ENCODE measurements around the gene DNAJC4.
A peak's percentile ranks its signal among the peaks of the same experiment; 100 is the strongest.

DNAJC4 gene

GRCh38 chr11:64253043-64253442, 22.7 kb downstream of the DNAJC4 start:
- H3K9ac ChIP-seq (ENCODE audit: low read length), result peak overlapping the region; percentile 43
- H3K9me3 ChIP-seq (ENCODE audit: control insufficient read depth, insufficient read depth, low read depth, low read length), result no peaks in the 10 kb centered on the region
- peaks cover 42% of the 10 kb centered on the region for H3K4me1 ChIP-seq (ENCODE audit: control insufficient read depth, insufficient read depth, low read length)
- peaks cover 33% of the 10 kb centered on the region for H3K36me3 ChIP-seq (ENCODE audit: control insufficient read depth, insufficient read depth, low read length)
- no peak overlapping the region; the same call in 1 of the 2 replicates for H3K27ac ChIP-seq (ENCODE audit: low read depth, low read length)
- H3K4me3 ChIP-seq (ENCODE audit: low read depth, low read length), result peak overlapping the region; percentile 37
- H3K27me3 ChIP-seq (ENCODE audit: control insufficient read depth, insufficient read depth, low read length), result no peaks in the 10 kb centered on the region

GRCh38 chr11:64253481-64253880, 23.1 kb downstream of the DNAJC4 start:
- Histone ChIP-seq H3K9me3 (ENCODE audit: control insufficient read depth, insufficient read depth, low read depth, low read length) (no peaks in the 10 kb centered on the region), H3K27me3 (ENCODE audit: control insufficient read depth, insufficient read depth, low read length) (no peaks in the 10 kb centered on the region), H3K9ac (ENCODE audit: low read length) (no peak overlapping the region), H3K4me3 (ENCODE audit: low read depth, low read length) (0 out of 2 replicates have a peak overlapping the region, but pooled peaks have one; percentile 37), H3K27ac (ENCODE audit: low read depth, low read length) (no peak overlapping the region), H3K36me3 (ENCODE audit: control insufficient read depth, insufficient read depth, low read length) (peaks cover 37% of the 10 kb centered on the region), H3K4me1 (ENCODE audit: control insufficient read depth, insufficient read depth, low read length) (peaks cover 38% of the 10 kb centered on the region)

DNA sequence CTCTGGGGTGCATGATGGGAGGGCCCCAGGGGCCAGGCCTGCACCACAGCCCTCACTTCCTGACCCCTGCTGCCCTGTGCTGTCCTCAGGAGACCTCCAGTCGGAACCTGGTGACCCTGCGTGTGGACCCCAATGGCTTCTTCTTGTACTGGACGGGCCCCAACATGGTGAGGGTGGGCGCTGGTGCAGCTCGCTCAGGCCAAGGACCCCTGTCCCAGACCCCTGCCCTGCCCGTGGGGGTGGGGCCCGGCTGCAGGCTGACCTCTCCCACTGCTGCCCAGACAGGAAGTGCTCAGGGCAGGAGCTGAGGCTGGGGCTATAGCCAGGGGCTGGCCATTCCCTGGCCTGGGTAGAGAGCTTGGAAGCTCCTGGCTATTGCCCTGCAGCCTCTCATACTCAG, 24.0 kb downstream of the DNAJC4 start:
- H3K4me1 ChIP-seq (ENCODE audit: control insufficient read depth, insufficient read depth, low read length), result peaks cover 30% of the 10 kb centered on the region
- no peak overlapping the region for H3K9ac ChIP-seq (ENCODE audit: low read length)
- no peaks in the 10 kb centered on the region for H3K27me3 ChIP-seq (ENCODE audit: control insufficient read depth, insufficient read depth, low read length)
- H3K4me3 ChIP-seq (ENCODE audit: low read depth, low read length), result no peak overlapping the region
- no peaks in the 10 kb centered on the region for H3K9me3 ChIP-seq (ENCODE audit: control insufficient read depth, insufficient read depth, low read depth, low read length)
- peaks cover 46% of the 10 kb centered on the region for H3K36me3 ChIP-seq (ENCODE audit: control insufficient read depth, insufficient read depth, low read length)
- no peak overlapping the region for H3K27ac ChIP-seq (ENCODE audit: low read depth, low read length)

- Histone ChIP-seq H3K36me3 (ENCODE audit: control insufficient read depth, insufficient read depth, low read length) (peaks cover 57% of the 10 kb centered on the region), H3K4me1 (ENCODE audit: control insufficient read depth, insufficient read depth, low read length) (peaks cover 19% of the 10 kb centered on the region)
Observed at GRCh38 chr11:64255135-64256128, 25.1 kb downstream of the DNAJC4 start.

DNA sequence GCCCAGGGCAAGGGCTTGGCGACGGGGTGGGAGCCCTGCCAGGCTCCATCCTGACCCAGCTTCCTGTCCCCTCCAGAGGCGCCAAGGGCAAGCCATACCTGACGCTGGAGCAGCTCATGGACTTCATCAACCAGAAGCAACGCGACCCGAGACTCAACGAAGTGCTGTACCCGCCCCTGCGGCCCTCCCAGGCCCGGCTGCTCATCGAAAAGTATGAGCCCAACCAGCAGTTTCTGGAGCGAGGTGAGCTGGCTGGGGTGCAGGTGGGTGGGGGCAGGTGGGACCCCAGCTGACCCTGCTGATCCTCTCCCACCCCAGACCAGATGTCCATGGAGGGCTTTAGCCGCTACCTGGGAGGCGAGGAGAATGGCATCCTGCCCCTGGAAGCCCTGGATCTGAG, 26.0 kb downstream of the DNAJC4 start:
- H3K9me3 ChIP-seq (ENCODE audit: control insufficient read depth, insufficient read depth, low read depth, low read length), result no peaks in the 10 kb centered on the region
- peaks cover 14% of the 10 kb centered on the region for H3K4me1 ChIP-seq (ENCODE audit: control insufficient read depth, insufficient read depth, low read length)
- peaks cover 61% of the 10 kb centered on the region for H3K36me3 ChIP-seq (ENCODE audit: control insufficient read depth, insufficient read depth, low read length)
- H3K4me3 ChIP-seq (ENCODE audit: low read depth, low read length), result no peak overlapping the region
- H3K27ac ChIP-seq (ENCODE audit: low read depth, low read length), result no peak overlapping the region
- peak overlapping the region; percentile 26 for H3K9ac ChIP-seq (ENCODE audit: low read length)
- no peaks in the 10 kb centered on the region for H3K27me3 ChIP-seq (ENCODE audit: control insufficient read depth, insufficient read depth, low read length)

More at GRCh38 chr11:64255135-64256128, 25.1 kb downstream of the DNAJC4 start:
- no peaks in the 10 kb centered on the region for H3K27me3 ChIP-seq (ENCODE audit: control insufficient read depth, insufficient read depth, low read length)
- H3K4me3 ChIP-seq (ENCODE audit: low read depth, low read length), result no peak overlapping the region
- H3K27ac ChIP-seq (ENCODE audit: low read depth, low read length), result no peak overlapping the region
- H3K9me3 ChIP-seq (ENCODE audit: control insufficient read depth, insufficient read depth, low read depth, low read length), result no peaks in the 10 kb centered on the region
- no peak overlapping the region for H3K9ac ChIP-seq (ENCODE audit: low read length)

DNA sequence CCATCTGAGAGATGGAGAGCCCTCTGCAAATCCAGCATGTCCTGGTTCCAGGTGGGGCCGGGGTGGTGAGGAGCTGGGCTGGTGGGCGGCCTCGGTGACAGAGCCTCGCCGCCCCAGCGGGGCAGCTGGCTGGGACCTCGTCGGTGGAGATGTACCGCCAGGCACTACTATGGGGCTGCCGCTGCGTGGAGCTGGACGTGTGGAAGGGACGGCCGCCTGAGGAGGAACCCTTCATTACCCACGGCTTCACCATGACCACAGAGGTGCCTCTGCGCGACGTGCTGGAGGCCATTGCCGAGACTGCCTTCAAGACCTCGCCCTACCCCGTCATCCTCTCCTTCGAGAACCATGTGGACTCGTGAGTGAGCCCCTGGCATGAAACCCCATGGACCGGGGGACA, 28.0 kb downstream of the DNAJC4 start:
- Histone ChIP-seq H3K27me3 (ENCODE audit: control insufficient read depth, insufficient read depth, low read length) (no peaks in the 10 kb centered on the region), H3K9me3 (ENCODE audit: control insufficient read depth, insufficient read depth, low read depth, low read length) (no peaks in the 10 kb centered on the region), H3K36me3 (ENCODE audit: control insufficient read depth, insufficient read depth, low read length) (peaks cover 81% of the 10 kb centered on the region), H3K4me3 (ENCODE audit: low read depth, low read length) (no peak overlapping the region), H3K9ac (ENCODE audit: low read length) (no peak overlapping the region), H3K27ac (ENCODE audit: low read depth, low read length) (no peak overlapping the region), H3K4me1 (ENCODE audit: control insufficient read depth, insufficient read depth, low read length) (peaks cover 3% of the 10 kb centered on the region)

GRCh38 chr11:64258946-64259532, 28.7 kb downstream of the DNAJC4 start:
- H3K4me1 ChIP-seq (ENCODE audit: control insufficient read depth, insufficient read depth, low read length), result no peaks in the 10 kb centered on the region; the same call in 1 of the 2 replicates
- H3K9ac ChIP-seq (ENCODE audit: low read length), result no peak overlapping the region
- peaks cover 86% of the 10 kb centered on the region for H3K36me3 ChIP-seq (ENCODE audit: control insufficient read depth, insufficient read depth, low read length)
- H3K27ac ChIP-seq (ENCODE audit: low read depth, low read length), result no peak overlapping the region
- no peaks in the 10 kb centered on the region for H3K9me3 ChIP-seq (ENCODE audit: control insufficient read depth, insufficient read depth, low read depth, low read length)
- H3K27me3 ChIP-seq (ENCODE audit: control insufficient read depth, insufficient read depth, low read length), result no peaks in the 10 kb centered on the region
- H3K4me3 ChIP-seq (ENCODE audit: low read depth, low read length), result no peak overlapping the region

- Histone ChIP-seq H3K27ac (ENCODE audit: low read depth, low read length) (no peak overlapping the region), H3K4me1 (ENCODE audit: control insufficient read depth, insufficient read depth, low read length) (no peaks in the 10 kb centered on the region; the same call in 1 of the 2 replicates), H3K36me3 (ENCODE audit: control insufficient read depth, insufficient read depth, low read length) (peaks cover 86% of the 10 kb centered on the region), H3K9me3 (ENCODE audit: control insufficient read depth, insufficient read depth, low read depth, low read length) (no peaks in the 10 kb centered on the region), H3K27me3 (ENCODE audit: control insufficient read depth, insufficient read depth, low read length) (no peaks in the 10 kb centered on the region), H3K4me3 (ENCODE audit: low read depth, low read length) (no peak overlapping the region), H3K9ac (ENCODE audit: low read length) (no peak overlapping the region)
Observed at GRCh38 chr11:64259533-64260067, 29.3 kb downstream of the DNAJC4 start.

- no peak overlapping the region for H3K27ac ChIP-seq (ENCODE audit: low read depth, low read length)
- no peaks in the 10 kb centered on the region; the same call in 1 of the 2 replicates for H3K4me1 ChIP-seq (ENCODE audit: control insufficient read depth, insufficient read depth, low read length)
- no peaks in the 10 kb centered on the region for H3K27me3 ChIP-seq (ENCODE audit: control insufficient read depth, insufficient read depth, low read length)
- H3K9me3 ChIP-seq (ENCODE audit: control insufficient read depth, insufficient read depth, low read depth, low read length), result no peaks in the 10 kb centered on the region
- peaks cover 81% of the 10 kb centered on the region for H3K36me3 ChIP-seq (ENCODE audit: control insufficient read depth, insufficient read depth, low read length)
- no peak overlapping the region for H3K9ac ChIP-seq (ENCODE audit: low read length)
- H3K4me3 ChIP-seq (ENCODE audit: low read depth, low read length), result no peak overlapping the region
Observed at GRCh38 chr11:64260147-64260708, 29.9 kb downstream of the DNAJC4 start.

GRCh38 chr11:64261556-64262080, 31.3 kb downstream of the DNAJC4 start:
- H3K27me3 ChIP-seq (ENCODE audit: control insufficient read depth, insufficient read depth, low read length), result no peaks in the 10 kb centered on the region
- H3K9me3 ChIP-seq (ENCODE audit: control insufficient read depth, insufficient read depth, low read depth, low read length), result no peaks in the 10 kb centered on the region
- H3K27ac ChIP-seq (ENCODE audit: low read depth, low read length), result no peak overlapping the region
- no peaks in the 10 kb centered on the region; the same call in 1 of the 2 replicates for H3K4me1 ChIP-seq (ENCODE audit: control insufficient read depth, insufficient read depth, low read length)
- no peak overlapping the region for H3K9ac ChIP-seq (ENCODE audit: low read length)
- no peak overlapping the region for H3K4me3 ChIP-seq (ENCODE audit: low read depth, low read length)
- peaks cover 81% of the 10 kb centered on the region for H3K36me3 ChIP-seq (ENCODE audit: control insufficient read depth, insufficient read depth, low read length)

Measured in HUES6 (cell line).